HepG2 (cell line): ENCODE data around the gene TTC23. TPM values are rescaled to one million over a fixed set of nuclear protein-coding genes. Genes with fewer than 3 reads are reported as not detected.
A peak's percentile ranks its signal among the peaks of the same experiment; 100 is the strongest.

Source experiments
- ARID5B ChIP-seq: IDR thresholded peaks from 2 replicates; pipeline ENCODE4 v1.4.0; 2020; ENCODE audit warnings: mild to moderate bottlenecking, missing genetic modification reagents
- ELF1 ChIP-seq: sonication (generic); formaldehyde crosslinking; IDR thresholded peaks from 2 replicates; pipeline ENCODE4 v1.4.0; 2020; ENCODE audit warnings: missing genetic modification reagents
- HOXA9 ChIP-seq: sonication (generic); formaldehyde crosslinking; IDR thresholded peaks from 2 replicates; pipeline ENCODE4 v1.8.1; 2022; ENCODE audit warnings: missing genetic modification reagents, mild to moderate bottlenecking, moderate library complexity, borderline replicate concordance
- KMT2B ChIP-seq: IDR thresholded peaks from 2 replicates; pipeline ENCODE4 v1.6.1; 2016; ENCODE audit warnings: missing genetic modification reagents, missing compliant biosample characterization
- MAFG ChIP-seq: sonication (generic); formaldehyde crosslinking; IDR thresholded peaks from 2 replicates; pipeline ENCODE4 v1.5.1; 2020; ENCODE audit warnings: mild to moderate bottlenecking, missing genetic modification reagents
- MEIS2 ChIP-seq: sonication (generic); formaldehyde crosslinking; IDR thresholded peaks from 2 replicates; pipeline ENCODE4 v1.9.0; 2021; ENCODE audit warnings: mild to moderate bottlenecking, missing genetic modification reagents
- NR2F6 ChIP-seq, 2 experiments: IDR thresholded peaks; 2 replicates each; pipeline ENCODE4 v1.6.1; 2016; ENCODE audit warnings: antibody characterized with exemption in 1 of 2, mild to moderate bottlenecking in 1 of 2
- ZBTB1 ChIP-seq: sonication (generic); formaldehyde crosslinking; IDR thresholded peaks from 2 replicates; pipeline ENCODE4 v1.4.0; 2020; ENCODE audit warnings: missing genetic modification reagents, borderline replicate concordance
- ZNF276 ChIP-seq: sonication (generic); formaldehyde crosslinking; IDR thresholded peaks from 2 replicates; pipeline ENCODE4 v1.4.0; 2020; ENCODE audit warnings: mild to moderate bottlenecking, low read depth, missing genetic modification reagents
- ZNF746 ChIP-seq: sonication (generic); formaldehyde crosslinking; IDR thresholded peaks from 2 replicates; pipeline ENCODE4 v1.8.0; 2022; ENCODE audit warnings: mild to moderate bottlenecking, missing genetic modification reagents
- ZSCAN12 ChIP-seq: sonication (generic); formaldehyde crosslinking; IDR thresholded peaks from 2 replicates; pipeline ENCODE4 v1.9.0; 2021; ENCODE audit warnings: mild to moderate bottlenecking, missing genetic modification reagents
- ZSCAN25 ChIP-seq: sonication (generic); formaldehyde crosslinking; IDR thresholded peaks from 2 replicates; pipeline ENCODE4 v1.8.0; 2022; ENCODE audit warnings: mild to moderate bottlenecking, missing genetic modification reagents
- polyA plus RNA-seq, 8 experiments: library from polyadenylated mRNA; depleted of rRNA in 3 of 8; stranded (reverse) in 7 of 8; unstranded in 1 of 8; fragments of >200 nt; fragmentation: Illumina TruSeq in 4 of 8; extraction: Trizol in 4 of 8; gene quantifications; 2 replicates each; pipeline versions ENCODE4 v1.2.1 to v1.2.3, GENCODE V29; 2011 to 2016; ENCODE audit warnings: low read depth in 4 of 8, missing spikeins in 1 of 8, mixed read lengths in 1 of 8; ENCODE audit not compliant: insufficient read depth in 1 of 8
- total RNA-seq, 5 experiments: library from RNA; depleted of rRNA; stranded (reverse); fragments of >200 nt; fragmentation: Illumina TruSeq; extraction: Trizol; gene quantifications; 2 replicates each; pipeline ENCODE4 v1.2.3, GENCODE V29; 2016; ENCODE audit warnings: low read depth in 1 of 5
- TF ChIP-seq, protein P1 (sequence below): sonication (generic); formaldehyde crosslinking; IDR thresholded peaks from 2 replicates; pipeline ENCODE4 v1.5.0; 2020; ENCODE audit warnings: mild to moderate bottlenecking, missing genetic modification reagents, borderline replicate concordance
- TF ChIP-seq, protein P2 (sequence below): sonication (generic); formaldehyde crosslinking; IDR thresholded peaks from 2 replicates; pipeline ENCODE4 v1.4.0; 2020; ENCODE audit warnings: mild to moderate bottlenecking, missing genetic modification reagents, borderline replicate concordance

TTC23 gene
- total and polyA plus RNA-seq, 2 of the 13 experiments (the other 11 are each of a cell fraction or from before 2014, with no cell fraction given): 1.6 to 11.7 TPM

GRCh38 chr15:99104788-99105513 is 144.4 kb downstream of the TTC23 start, which contains the start of gene SYNM (continued):
- TF ChIP-seq ARID5B (no peak; the same call in 1 of the 2 replicates), ZSCAN12 (CRISPR knock-in tag) (0 out of 2 replicates have a peak, but pooled peaks have one; percentile 32), HOXA9 (CRISPR knock-in tag) (no peak; the same call in 1 of the 2 replicates), ZNF746 (CRISPR knock-in tag) (peak; percentile 49; the same call in 1 of the 2 replicates), ZNF276 (CRISPR knock-in tag) (no peak), ZBTB1 (peak; percentile 32; the same call in 1 of the 2 replicates), ELF1 (CRISPR knock-in tag) (no peak), KMT2B (CRISPR knock-in tag) (0 out of 2 replicates have a peak, but pooled peaks have one; percentile 49), NR2F6 (IDR thresholded peaks at IDR 0.05) (no peak), NR2F6 (CRISPR knock-in tag; IDR thresholded peaks at IDR 0.05) (no peak), MEIS2 (CRISPR knock-in tag) (peak; percentile 90), ZSCAN25 (CRISPR knock-in tag) (no peak), MAFG (no peak)
- TF ChIP-seq, protein P1, sequence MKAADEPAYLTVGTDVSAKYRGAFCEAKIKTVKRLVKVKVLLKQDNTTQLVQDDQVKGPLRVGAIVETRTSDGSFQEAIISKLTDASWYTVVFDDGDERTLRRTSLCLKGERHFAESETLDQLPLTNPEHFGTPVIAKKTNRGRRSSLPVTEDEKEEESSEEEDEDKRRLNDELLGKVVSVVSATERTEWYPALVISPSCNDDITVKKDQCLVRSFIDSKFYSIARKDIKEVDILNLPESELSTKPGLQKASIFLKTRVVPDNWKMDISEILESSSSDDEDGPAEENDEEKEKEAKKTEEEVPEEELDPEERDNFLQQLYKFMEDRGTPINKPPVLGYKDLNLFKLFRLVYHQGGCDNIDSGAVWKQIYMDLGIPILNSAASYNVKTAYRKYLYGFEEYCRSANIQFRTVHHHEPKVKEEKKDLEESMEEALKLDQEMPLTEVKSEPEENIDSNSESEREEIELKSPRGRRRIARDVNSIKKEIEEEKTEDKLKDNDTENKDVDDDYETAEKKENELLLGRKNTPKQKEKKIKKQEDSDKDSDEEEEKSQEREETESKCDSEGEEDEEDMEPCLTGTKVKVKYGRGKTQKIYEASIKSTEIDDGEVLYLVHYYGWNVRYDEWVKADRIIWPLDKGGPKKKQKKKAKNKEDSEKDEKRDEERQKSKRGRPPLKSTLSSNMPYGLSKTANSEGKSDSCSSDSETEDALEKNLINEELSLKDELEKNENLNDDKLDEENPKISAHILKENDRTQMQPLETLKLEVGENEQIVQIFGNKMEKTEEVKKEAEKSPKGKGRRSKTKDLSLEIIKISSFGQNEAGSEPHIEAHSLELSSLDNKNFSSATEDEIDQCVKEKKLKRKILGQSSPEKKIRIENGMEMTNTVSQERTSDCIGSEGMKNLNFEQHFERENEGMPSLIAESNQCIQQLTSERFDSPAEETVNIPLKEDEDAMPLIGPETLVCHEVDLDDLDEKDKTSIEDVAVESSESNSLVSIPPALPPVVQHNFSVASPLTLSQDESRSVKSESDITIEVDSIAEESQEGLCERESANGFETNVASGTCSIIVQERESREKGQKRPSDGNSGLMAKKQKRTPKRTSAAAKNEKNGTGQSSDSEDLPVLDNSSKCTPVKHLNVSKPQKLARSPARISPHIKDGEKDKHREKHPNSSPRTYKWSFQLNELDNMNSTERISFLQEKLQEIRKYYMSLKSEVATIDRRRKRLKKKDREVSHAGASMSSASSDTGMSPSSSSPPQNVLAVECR: peak; percentile 58; the same call in 1 of the 2 replicates
- TF ChIP-seq, protein P2, sequence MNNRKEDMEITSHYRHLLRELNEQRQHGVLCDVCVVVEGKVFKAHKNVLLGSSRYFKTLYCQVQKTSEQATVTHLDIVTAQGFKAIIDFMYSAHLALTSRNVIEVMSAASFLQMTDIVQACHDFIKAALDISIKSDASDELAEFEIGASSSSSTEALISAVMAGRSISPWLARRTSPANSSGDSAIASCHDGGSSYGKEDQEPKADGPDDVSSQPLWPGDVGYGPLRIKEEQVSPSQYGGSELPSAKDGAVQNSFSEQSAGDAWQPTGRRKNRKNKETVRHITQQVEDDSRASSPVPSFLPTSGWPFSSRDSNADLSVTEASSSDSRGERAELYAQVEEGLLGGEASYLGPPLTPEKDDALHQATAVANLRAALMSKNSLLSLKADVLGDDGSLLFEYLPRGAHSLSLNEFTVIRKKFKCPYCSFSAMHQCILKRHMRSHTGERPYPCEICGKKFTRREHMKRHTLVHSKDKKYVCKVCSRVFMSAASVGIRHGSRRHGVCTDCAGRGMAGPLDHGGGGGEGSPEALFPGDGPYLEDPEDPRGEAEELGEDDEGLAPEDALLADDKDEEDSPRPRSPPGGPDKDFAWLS: no peak
